Liver (tissue), 9 donors: ENCODE data around the gene NIP7. TPM values are rescaled to one million over a fixed set of nuclear protein-coding genes. Genes with fewer than 3 reads are reported as not detected.

Experiments used
- DNase-seq: peaks from one replicate; pipeline ENCODE4 v3.0.0-alpha.2; 2017; ENCODE audit warnings: low spot score
- H3K27ac ChIP-seq, 2 donors: one replicate each; pipeline ENCODE4 v1.7.0; 2013; ENCODE audit warnings: inconsistent platforms in 2 of 2, low read length in 2 of 2, control low read depth in 1 of 2, low read depth in 1 of 2, mild to moderate bottlenecking in 1 of 2
- H3K27me3 ChIP-seq, 4 donors: one replicate each; pipeline versions ENCODE4 v1.6.1 to v1.7.0; 2013; ENCODE audit warnings: low read length in 3 of 4, inconsistent platforms in 1 of 4, mild to moderate bottlenecking in 1 of 4, moderate library complexity in 1 of 4; ENCODE audit not compliant: control insufficient read depth in 4 of 4, insufficient read depth in 4 of 4
- H3K36me3 ChIP-seq, 4 donors: one replicate each; pipeline versions ENCODE4 v1.6.1 to v1.7.0; 2013; ENCODE audit warnings: low read length in 3 of 4, mild to moderate bottlenecking in 3 of 4, low read depth in 1 of 4, moderate library complexity in 1 of 4; ENCODE audit not compliant: control insufficient read depth in 4 of 4, insufficient read depth in 3 of 4
- H3K4me1 ChIP-seq, 4 donors: one replicate each; pipeline versions ENCODE4 v1.6.1 to v1.7.0; 2013; ENCODE audit warnings: low read length in 3 of 4, mild to moderate bottlenecking in 3 of 4, moderate library complexity in 1 of 4; ENCODE audit not compliant: control insufficient read depth in 4 of 4, insufficient read depth in 4 of 4
- H3K4me3 ChIP-seq, 3 donors: one replicate each; pipeline versions ENCODE4 v1.6.1 to v1.7.0; 2013; ENCODE audit warnings: low read length in 3 of 3, control low read depth in 1 of 3, low read depth in 1 of 3, mild to moderate bottlenecking in 1 of 3
- H3K9ac ChIP-seq, 2 donors: one replicate each; pipeline ENCODE4 v1.7.0; 2013; ENCODE audit warnings: low read length in 2 of 2, mild to moderate bottlenecking in 2 of 2, moderate library complexity in 2 of 2, control low read depth in 1 of 2, low read depth in 1 of 2
- H3K9me3 ChIP-seq, 4 donors: one replicate each; pipeline versions ENCODE4 v1.6.1 to v1.7.0; 2013; ENCODE audit warnings: low read length in 3 of 4; ENCODE audit not compliant: control insufficient read depth in 4 of 4
- ATF3 ChIP-seq: IDR thresholded peaks from 2 replicates; pipeline ENCODE4 v1.6.1; 2016; ENCODE audit warnings: antibody characterized with exemption
- EGR1 ChIP-seq, 2 donors: IDR thresholded peaks; 2 replicates each; pipeline ENCODE4 v1.6.1; 2016 to 2018; ENCODE audit warnings: antibody characterized with exemption in 2 of 2, low read depth in 2 of 2
- FOXA2 ChIP-seq: IDR thresholded peaks from 2 replicates; pipeline ENCODE4 v1.6.1; 2016; ENCODE audit warnings: antibody characterized with exemption
- GABPA ChIP-seq, 2 donors: IDR thresholded peaks in 1 of 2; conservative IDR thresholded peaks in 1 of 2; 2 replicates each; pipeline ENCODE4 v1.6.1; 2016; ENCODE audit warnings: antibody characterized with exemption in 2 of 2, mild to moderate bottlenecking in 1 of 2, moderate library complexity in 1 of 2
- HNF4A ChIP-seq, 2 donors: conservative IDR thresholded peaks; 2 replicates each; pipeline ENCODE4 v1.6.1; 2016; ENCODE audit warnings: antibody characterized with exemption in 2 of 2, mild to moderate bottlenecking in 2 of 2
- HNF4G ChIP-seq: IDR thresholded peaks from 2 replicates; pipeline ENCODE4 v1.6.1; 2016; ENCODE audit warnings: antibody characterized with exemption
- JUND ChIP-seq, 2 donors: IDR thresholded peaks; 2 replicates each; pipeline ENCODE4 v1.6.1; 2016; ENCODE audit warnings: antibody characterized with exemption in 2 of 2
- MAX ChIP-seq: IDR thresholded peaks from 2 replicates; pipeline ENCODE4 v1.6.1; 2016; ENCODE audit warnings: antibody characterized with exemption
- NR2F2 ChIP-seq: IDR thresholded peaks from 2 replicates; pipeline ENCODE4 v1.6.1; 2016; ENCODE audit warnings: antibody characterized with exemption
- RAD21 ChIP-seq, 2 donors: IDR thresholded peaks; 2 replicates each; pipeline ENCODE4 v1.6.1; 2016; ENCODE audit warnings: antibody characterized with exemption in 2 of 2, mild to moderate bottlenecking in 2 of 2
- REST ChIP-seq: IDR thresholded peaks from 2 replicates; pipeline ENCODE4 v1.6.1; 2016; ENCODE audit warnings: antibody characterized with exemption, mild to moderate bottlenecking
- RXRA ChIP-seq, 2 donors: IDR thresholded peaks; 2 replicates each; pipeline ENCODE4 v1.6.1; 2017 to 2018; ENCODE audit warnings: antibody characterized with exemption in 2 of 2, mild to moderate bottlenecking in 1 of 2
- SP1 ChIP-seq: IDR thresholded peaks from 2 replicates; pipeline ENCODE4 v1.6.1; 2018; ENCODE audit warnings: antibody characterized with exemption, mild to moderate bottlenecking
- TAF1 ChIP-seq: conservative IDR thresholded peaks from 2 replicates; pipeline ENCODE4 v1.6.1; 2016; ENCODE audit warnings: antibody characterized with exemption, mild to moderate bottlenecking
- YY1 ChIP-seq: IDR thresholded peaks from 2 replicates; pipeline ENCODE4 v1.6.1; 2016; ENCODE audit warnings: antibody characterized with exemption, mild to moderate bottlenecking
- ZBTB33 ChIP-seq: IDR thresholded peaks from 2 replicates; pipeline ENCODE4 v1.6.1; 2016; ENCODE audit warnings: antibody characterized with exemption
- WGBS: extraction: QIAGEN DNeasy Blood & Tissue Kit; methylation state at CpG from one replicate; pipeline ENCODE4 v1.1.7; 2013; 5-methylcytosine and 5-hydroxymethylcytosine counted together
- polyA plus RNA-seq, 2 donors: library from polyadenylated mRNA; stranded (reverse) in 1 of 2; unstranded in 1 of 2; fragments of 200-250 nt in 1 of 2; fragments of >200 nt in 1 of 2; fragmentation: Nextera tagmentation in 1 of 2; extraction: Ambion mirVana in 1 of 2; gene quantifications; one replicate each; pipeline versions ENCODE4 v1.2.1 to v1.2.3, GENCODE V29; 2013 to 2015
- total RNA-seq, 2 donors: library from RNA; depleted of rRNA; stranded (reverse); fragments of >200 nt; gene quantifications; one replicate each; pipeline ENCODE4 v1.2.3, GENCODE V29; 2014
- donor health status: healthy.
- donor health status: healthy.
- donor health status: healthy.
- donor health status: healthy.
- donor health status: healthy.

NIP7 gene
- total and polyA plus RNA-seq, 4 donors = 7.4 to 14.0 (median 11.1) TPM

GRCh38 chr16:69328854-69329316 is 10.7 kb upstream of the NIP7 start:
- no peaks in the 10 kb centered on the region for H3K9me3 ChIP-seq
- H3K4me3 ChIP-seq = peak overlapping the region; percentile 3 to 88 (median 83)
- TF ChIP-seq GABPA (IDR thresholded peaks at IDR 0.05 in 1 of 2, conservative IDR thresholded peaks at IDR 0.05 in 1 of 2) = no peak
- TF ChIP-seq ZBTB33 = no peak
- no peak for TF ChIP-seq SP1
- TF ChIP-seq YY1 = no peak
- no peak for TF ChIP-seq HNF4G
- TF ChIP-seq MAX = no peak
- TF ChIP-seq TAF1 = no peak
- TF ChIP-seq RXRA (IDR thresholded peaks at IDR 0.05) = no peak
- peaks cover 2 to 21% (median 7%) of the 10 kb centered on the region in 4 donors for H3K36me3 ChIP-seq
- peak overlapping the region; percentile 85 to 87 for H3K27ac ChIP-seq
- peaks cover 22 to 63% (median 51%) of the 10 kb centered on the region in 4 donors for H3K4me1 ChIP-seq
- no peaks in the 10 kb centered on the region for H3K27me3 ChIP-seq
- no peak for DNase-seq
- H3K9ac ChIP-seq = no peak overlapping the region
- 52% methylated on average over 10 of the region's 10 CpGs for WGBS

GRCh38 chr16:69329369-69330285 is 9.9 kb upstream of the NIP7 start:
- Histone ChIP-seq H3K36me3 (peaks cover 8 to 27% (median 15%) of the 10 kb centered on the region in 4 donors), H3K4me1 (peaks cover 19 to 58% (median 43%) of the 10 kb centered on the region in 4 donors), H3K4me3 (peak overlapping the region; percentile 55 to 88 (median 83)), H3K9me3 (no peaks in the 10 kb centered on the region), H3K27ac (peak overlapping the region; percentile 85 to 87), H3K27me3 (no peaks in the 10 kb centered on the region), H3K9ac (peak overlapping the region in 1 of 2 donors; percentile 60)
- 5% methylated on average over 77 of the region's 77 CpGs for WGBS
- no peak for TF ChIP-seq RAD21 (IDR thresholded peaks at IDR 0.05)
- no peak for TF ChIP-seq MAX
- no peak for TF ChIP-seq SP1
- TF ChIP-seq JUND (IDR thresholded peaks at IDR 0.05) = no peak
- TF ChIP-seq ATF3 = no peak
- no peak for TF ChIP-seq FOXA2
- TF ChIP-seq HNF4A (conservative IDR thresholded peaks at IDR 0.05) = no peak
- TF ChIP-seq ZBTB33 = no peak
- no peak for TF ChIP-seq REST
- no peak for TF ChIP-seq TAF1
- TF ChIP-seq EGR1 (IDR thresholded peaks at IDR 0.05; ENCODE audit: low read depth in 2 of 2) = no peak
- TF ChIP-seq NR2F2 = no peak
- no peak for TF ChIP-seq HNF4G
- DNase-seq = no peak
